Astrocyte of the spinal cord (primary cell): Measurements from ENCODE around the gene C10orf90.

Experiments
- DNase-seq: peaks from one replicate; pipeline ENCODE4 v3.0.0; 2011; ENCODE audit warnings: low read depth, low spot score
- H3K4me3 ChIP-seq: 2 replicates; pipeline ENCODE4 v1.5.1; 2011; ENCODE audit warnings: low read depth, mild to moderate bottlenecking, low read length, moderate library complexity
- in situ Hi-C: cut with HindIII; loops from 2 replicates; pipeline ENCODE4 v1.10.0; 2017; ENCODE audit warnings: low sequenced_read_pairs
- TF ChIP-seq, protein P1 (sequence below): IDR thresholded peaks from 2 replicates; pipeline ENCODE4 v1.5.1; 2012; ENCODE audit warnings: low read depth, mild to moderate bottlenecking, low read length, inconsistent platforms

C10orf90 gene

DNA sequence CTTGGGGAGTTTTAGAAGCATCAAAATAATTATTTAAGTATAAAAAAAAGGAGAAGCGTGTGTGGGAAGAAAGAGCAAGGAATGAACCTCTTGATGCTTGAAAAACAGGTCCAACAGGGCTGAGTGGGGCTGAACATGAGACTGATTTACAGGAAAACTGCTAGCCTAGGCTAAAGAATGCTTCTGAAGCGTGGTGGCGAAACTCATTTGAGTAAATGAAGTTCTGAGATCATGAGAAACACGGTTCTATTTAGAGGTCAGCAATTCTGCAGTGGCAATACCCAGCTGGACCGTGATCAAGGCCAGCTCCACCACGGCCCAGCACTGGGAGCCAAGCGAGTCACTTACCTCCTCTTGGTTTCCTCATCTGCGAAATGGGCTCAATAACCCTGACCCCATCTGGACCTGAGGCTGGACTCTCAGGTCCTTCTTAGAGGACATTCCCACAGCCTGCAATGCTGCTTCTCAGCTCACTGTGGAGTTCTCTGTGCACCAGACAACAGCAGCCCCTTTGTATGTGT lies 142.1 kb downstream of the C10orf90 start:
- DNase-seq: no peak
- in situ Hi-C loops: no loop called here
- H3K4me3 ChIP-seq: no peak overlapping the region
- TF ChIP-seq, protein P1, sequence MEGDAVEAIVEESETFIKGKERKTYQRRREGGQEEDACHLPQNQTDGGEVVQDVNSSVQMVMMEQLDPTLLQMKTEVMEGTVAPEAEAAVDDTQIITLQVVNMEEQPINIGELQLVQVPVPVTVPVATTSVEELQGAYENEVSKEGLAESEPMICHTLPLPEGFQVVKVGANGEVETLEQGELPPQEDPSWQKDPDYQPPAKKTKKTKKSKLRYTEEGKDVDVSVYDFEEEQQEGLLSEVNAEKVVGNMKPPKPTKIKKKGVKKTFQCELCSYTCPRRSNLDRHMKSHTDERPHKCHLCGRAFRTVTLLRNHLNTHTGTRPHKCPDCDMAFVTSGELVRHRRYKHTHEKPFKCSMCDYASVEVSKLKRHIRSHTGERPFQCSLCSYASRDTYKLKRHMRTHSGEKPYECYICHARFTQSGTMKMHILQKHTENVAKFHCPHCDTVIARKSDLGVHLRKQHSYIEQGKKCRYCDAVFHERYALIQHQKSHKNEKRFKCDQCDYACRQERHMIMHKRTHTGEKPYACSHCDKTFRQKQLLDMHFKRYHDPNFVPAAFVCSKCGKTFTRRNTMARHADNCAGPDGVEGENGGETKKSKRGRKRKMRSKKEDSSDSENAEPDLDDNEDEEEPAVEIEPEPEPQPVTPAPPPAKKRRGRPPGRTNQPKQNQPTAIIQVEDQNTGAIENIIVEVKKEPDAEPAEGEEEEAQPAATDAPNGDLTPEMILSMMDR: no peak

DNA sequence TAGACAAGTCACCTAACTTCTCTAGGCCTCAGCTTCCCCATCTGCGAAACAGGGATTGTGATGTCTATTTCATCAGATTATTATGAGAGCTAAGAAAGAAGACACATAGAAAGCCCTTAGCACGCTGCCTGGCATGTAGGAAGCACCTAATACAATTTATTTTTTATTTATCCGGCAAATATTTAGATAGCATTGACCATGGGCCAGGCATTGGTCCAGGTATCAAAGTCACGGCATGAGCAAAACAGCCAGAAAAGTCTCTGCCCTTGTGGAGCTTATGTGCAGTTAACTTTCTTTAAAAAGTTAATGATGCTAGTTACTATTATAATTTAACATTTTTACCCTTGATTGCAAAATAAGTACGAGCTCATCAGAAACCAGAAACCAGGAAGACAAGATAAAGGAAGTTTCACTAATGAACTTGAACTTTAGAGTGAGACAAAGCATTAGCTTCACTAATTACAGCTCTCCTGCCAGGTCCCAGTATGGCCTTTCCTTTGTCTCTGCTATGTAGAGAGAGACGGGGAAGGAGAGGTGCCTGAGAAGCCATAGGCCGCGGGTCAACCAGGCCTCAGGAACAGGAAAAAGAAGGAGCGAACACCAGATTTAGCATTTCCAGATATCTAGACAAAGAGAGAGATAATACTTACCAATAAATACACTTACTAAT lies 142.7 kb downstream of the C10orf90 start:
- no peak for DNase-seq
- in situ Hi-C loops: no loop called here
- no peak overlapping the region for H3K4me3 ChIP-seq
- TF ChIP-seq, protein P1: no peak

DNA sequence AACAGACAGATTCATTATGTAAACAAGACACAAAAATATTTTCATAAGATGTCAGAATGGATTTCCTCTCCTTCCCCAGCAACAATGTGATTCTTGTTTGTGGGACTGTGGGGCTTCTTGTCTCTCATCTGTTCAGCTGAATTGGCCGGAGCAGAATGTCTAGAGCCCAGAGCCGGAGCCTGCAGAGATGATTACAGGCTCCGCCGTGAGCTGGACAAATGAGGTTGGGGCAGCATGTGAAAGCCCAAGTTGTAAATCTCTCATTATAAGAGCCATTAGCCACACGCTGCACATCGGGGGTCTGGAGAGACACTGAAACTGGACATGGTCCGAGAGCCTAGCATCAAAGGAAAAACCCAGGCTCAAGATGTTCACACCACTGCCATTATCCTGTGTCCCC lies 145.2 kb downstream of the C10orf90 start:
- in situ Hi-C loops: no loop called here
- DNase-seq: no peak
- no peak overlapping the region for H3K4me3 ChIP-seq
- TF ChIP-seq, protein P1: no peak

DNA sequence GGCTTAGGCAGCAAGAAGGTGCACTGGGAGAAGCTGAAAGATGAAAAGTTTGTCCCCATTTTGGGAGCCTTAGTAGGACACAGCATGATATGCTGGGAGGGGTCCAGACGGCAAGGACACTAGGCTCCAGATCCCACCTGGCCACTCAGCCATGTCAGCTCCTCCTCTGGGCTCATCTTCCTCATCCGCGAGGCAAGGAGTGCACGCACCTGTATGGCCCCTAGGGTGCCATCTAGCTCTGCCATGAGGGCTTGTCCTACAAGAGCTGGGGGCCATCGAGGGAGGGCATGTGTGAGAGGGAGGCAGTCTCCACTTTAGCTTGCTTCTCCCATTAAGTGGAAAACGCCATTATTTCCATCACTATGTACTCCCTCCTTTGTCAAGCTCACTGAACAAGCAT lies 146.0 kb downstream of the C10orf90 start:
- no peak for DNase-seq
- H3K4me3 ChIP-seq: no peak overlapping the region
- in situ Hi-C loops: no loop called here
- TF ChIP-seq, protein P1: no peak

DNA sequence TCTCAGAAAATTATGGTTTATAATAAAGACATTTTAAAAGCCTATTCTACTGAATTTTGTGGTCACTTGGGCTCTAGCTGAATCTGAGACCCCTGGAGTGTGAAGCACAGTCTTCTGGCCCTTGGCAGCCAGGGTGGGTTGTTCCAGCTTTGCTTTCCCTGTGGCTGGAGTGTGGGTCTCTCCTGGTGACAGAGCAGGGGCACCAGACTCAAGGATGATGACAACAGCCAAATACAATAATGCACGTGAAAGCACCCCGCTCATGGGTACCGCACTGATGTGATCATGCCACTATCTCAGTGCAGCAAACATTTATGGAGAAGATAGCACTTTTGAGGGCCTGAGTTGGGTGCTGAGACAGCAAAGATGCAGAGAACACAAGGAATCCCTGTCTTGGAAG lies 147.4 kb downstream of the C10orf90 start:
- DNase-seq: no peak
- in situ Hi-C loops: no loop called here
- TF ChIP-seq, protein P1: no peak
- H3K4me3 ChIP-seq: no peak overlapping the region

DNA sequence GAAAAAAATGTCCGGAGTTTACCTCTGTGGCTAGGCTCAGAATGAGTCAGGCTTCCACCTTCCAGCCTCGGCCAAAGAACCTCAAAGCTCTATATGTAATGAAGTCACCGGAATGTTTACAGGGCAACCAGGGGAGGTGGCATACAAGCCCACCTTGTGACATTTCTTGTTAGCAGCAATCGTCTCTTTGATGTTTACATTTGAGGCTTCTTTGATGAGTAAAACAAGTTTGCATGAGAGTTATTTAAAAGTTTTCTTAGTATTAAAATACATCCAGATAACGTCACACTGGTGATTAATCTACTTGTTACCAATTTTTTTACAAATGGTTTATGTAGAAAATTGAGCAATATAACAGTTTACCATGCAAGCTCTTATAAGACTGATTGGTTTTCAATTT lies 149.1 kb downstream of the C10orf90 start:
- H3K4me3 ChIP-seq: no peak overlapping the region
- in situ Hi-C loops: no loop called here
- peak; percentile 45 for DNase-seq
- TF ChIP-seq, protein P1: no peak
